HUES64 (cell line): ENCODE measurements around the gene PPM1F.
"Not testable (repeated sequence)": the region's sequence is repeated elsewhere in the genome, so short reads cannot be mapped to it uniquely, and the experiment has no call there.

Experiments
- H3K27ac ChIP-seq: 2 replicates; pipeline ENCODE4 v1.7.0; 2013; ENCODE audit warnings: low read depth, low read length, inconsistent platforms
- H3K27me3 ChIP-seq: 2 replicates; pipeline ENCODE4 v1.6.1; 2013; ENCODE audit warnings: mild to moderate bottlenecking, low read length; ENCODE audit not compliant: insufficient read depth
- H3K36me3 ChIP-seq: 2 replicates; pipeline ENCODE4 v1.6.1; 2013; ENCODE audit warnings: mild to moderate bottlenecking, low read length; ENCODE audit not compliant: insufficient read depth
- H3K4me1 ChIP-seq: 2 replicates; pipeline ENCODE4 v1.6.1; 2013; ENCODE audit warnings: mild to moderate bottlenecking, low read length, moderate library complexity; ENCODE audit not compliant: insufficient read depth
- H3K4me3 ChIP-seq: 2 replicates; pipeline ENCODE4 v1.5.1; 2013; ENCODE audit warnings: mild to moderate bottlenecking, low read length, moderate library complexity
- H3K9ac ChIP-seq: 2 replicates; pipeline ENCODE4 v1.6.1; 2013; ENCODE audit warnings: mild to moderate bottlenecking, low read depth, low read length
- H3K9me3 ChIP-seq: 2 replicates; pipeline ENCODE4 v1.6.1; 2013; ENCODE audit warnings: low read depth, low read length; ENCODE audit not compliant: insufficient read depth
- WGBS: fragments of 150-250, 120-280 bp; methylation state at CpG from one replicate; pipeline ENCODE4 v1.1.7; 2013; ENCODE audit warnings: missing lambda C conversion rate; 5-methylcytosine and 5-hydroxymethylcytosine counted together

Gene PPM1F

DNA sequence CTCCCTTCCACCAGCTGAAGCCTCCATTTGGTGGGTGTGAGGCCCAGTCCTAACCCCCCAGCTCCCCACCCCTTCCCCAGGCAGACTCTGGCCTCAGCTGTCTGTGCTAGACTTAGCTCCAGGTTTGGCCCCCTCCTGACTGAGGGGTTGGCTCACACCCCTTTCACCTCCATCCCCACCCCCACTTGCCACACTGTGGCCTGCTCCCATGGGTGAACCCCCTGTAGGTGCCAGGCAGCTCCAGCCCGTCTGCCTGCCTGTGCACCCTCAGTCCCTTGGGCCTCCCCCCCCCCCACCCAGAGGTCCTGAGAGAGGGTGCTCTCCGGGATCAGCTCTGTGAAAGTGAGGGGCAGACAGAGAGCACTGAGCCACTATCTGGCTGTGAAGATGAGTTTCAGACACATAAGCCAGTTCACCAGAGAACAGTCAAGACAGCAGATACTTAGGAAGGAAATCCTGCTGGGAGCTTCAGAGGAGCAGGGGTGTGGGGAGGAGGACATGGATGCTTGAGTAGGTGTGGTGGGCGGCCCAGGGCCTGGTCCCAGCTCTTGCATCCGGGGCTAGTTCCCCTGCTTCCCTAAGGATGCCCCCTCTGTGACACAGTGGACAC lies 36.2 kb downstream of the PPM1F start:
- Histone ChIP-seq H3K36me3 (no peaks in the 10 kb centered on the region), H3K27me3 (no peaks in the 10 kb centered on the region), H3K4me3 (no peak overlapping the region), H3K27ac (no peak overlapping the region), H3K4me1 (peaks cover 30% of the 10 kb centered on the region), H3K9ac (no peak overlapping the region), H3K9me3 (no peaks in the 10 kb centered on the region)
- WGBS: 85% methylated on average over 4 of the region's 4 CpGs

- Histone ChIP-seq H3K9me3 (no peaks in the 10 kb centered on the region), H3K27me3 (no peaks in the 10 kb centered on the region), H3K36me3 (no peaks in the 10 kb centered on the region), H3K4me3 (no peak overlapping the region), H3K27ac (no peak overlapping the region), H3K9ac (no peak overlapping the region), H3K4me1 (peaks cover 25% of the 10 kb centered on the region)
- WGBS: 91% methylated on average over 4 of the region's 4 CpGs
Observed at GRCh38 chr22:21915624-21916308, 36.9 kb downstream of the PPM1F start.

DNA sequence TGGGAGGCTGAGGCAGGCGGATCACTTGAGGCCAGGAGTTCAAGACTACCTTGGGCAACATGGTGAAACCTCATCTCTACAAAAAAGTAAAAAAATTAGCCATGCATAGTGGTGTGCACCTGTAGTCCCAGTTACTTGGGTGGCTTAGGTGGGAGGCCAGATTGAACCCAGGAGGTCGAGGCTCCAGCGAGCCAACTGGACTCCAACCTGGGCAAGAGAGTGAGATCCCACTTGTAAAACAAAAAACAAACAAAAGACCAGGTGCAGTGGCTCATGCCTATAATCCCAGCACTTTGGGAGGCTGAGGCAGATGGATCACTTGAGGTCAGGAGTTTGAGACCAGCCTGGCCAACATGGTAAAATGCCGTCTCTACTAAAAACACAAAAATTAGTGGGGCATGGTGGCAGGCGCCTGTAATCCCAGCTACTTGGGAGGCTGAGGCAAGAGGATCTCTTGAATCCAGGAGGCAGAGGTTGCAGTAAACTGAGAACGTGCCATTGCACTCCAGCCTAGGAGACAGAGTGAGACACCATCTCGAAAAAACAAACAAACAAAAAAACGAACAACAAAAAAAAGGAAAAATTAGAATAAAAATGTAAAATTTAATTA lies 38.5 kb downstream of the PPM1F start:
- H3K9me3 ChIP-seq, H3K9ac ChIP-seq, H3K4me3 ChIP-seq, H3K36me3 ChIP-seq, H3K27me3 ChIP-seq, H3K27ac ChIP-seq: not testable (repeated sequence)
- peaks cover 11% of the 10 kb centered on the region for H3K4me1 ChIP-seq
- 96% methylated on average over 6 of the region's 8 CpGs for WGBS

- H3K27ac ChIP-seq, H3K4me3 ChIP-seq, H3K4me1 ChIP-seq, H3K9me3 ChIP-seq, H3K36me3 ChIP-seq, H3K27me3 ChIP-seq, H3K9ac ChIP-seq: not testable (repeated sequence)
- WGBS: 95% methylated on average over 4 of the region's 4 CpGs
Observed at GRCh38 chr22:21910367-21910766, 42.3 kb downstream of the PPM1F start.

DNA sequence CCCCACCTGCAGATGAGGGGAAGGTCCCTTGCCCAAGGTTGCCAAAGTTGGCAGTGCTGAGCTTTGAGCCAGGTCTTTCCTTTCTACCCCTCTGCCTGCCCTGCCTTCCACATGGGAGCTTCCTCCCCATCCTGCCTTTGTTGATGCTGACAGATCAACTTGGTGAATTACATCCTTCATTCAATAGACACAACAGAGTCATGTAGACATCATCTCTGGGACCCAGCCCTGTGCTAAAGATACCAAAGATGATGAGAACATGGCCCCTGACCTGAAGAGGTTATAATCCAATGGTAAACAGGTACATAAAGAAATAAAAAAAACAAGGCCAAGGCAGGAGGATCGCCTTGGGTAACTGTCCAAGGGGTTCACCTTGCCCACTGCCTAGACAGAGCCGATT lies 42.8 kb downstream of the PPM1F start:
- Histone ChIP-seq H3K4me3 (no peak overlapping the region), H3K9ac (no peak overlapping the region), H3K27ac (no peak overlapping the region), H3K36me3 (no peaks in the 10 kb centered on the region), H3K4me1 (no peaks in the 10 kb centered on the region), H3K27me3 (no peaks in the 10 kb centered on the region), H3K9me3 (no peaks in the 10 kb centered on the region)
- 87% methylated on average over 2 of the region's 2 CpGs for WGBS

DNA sequence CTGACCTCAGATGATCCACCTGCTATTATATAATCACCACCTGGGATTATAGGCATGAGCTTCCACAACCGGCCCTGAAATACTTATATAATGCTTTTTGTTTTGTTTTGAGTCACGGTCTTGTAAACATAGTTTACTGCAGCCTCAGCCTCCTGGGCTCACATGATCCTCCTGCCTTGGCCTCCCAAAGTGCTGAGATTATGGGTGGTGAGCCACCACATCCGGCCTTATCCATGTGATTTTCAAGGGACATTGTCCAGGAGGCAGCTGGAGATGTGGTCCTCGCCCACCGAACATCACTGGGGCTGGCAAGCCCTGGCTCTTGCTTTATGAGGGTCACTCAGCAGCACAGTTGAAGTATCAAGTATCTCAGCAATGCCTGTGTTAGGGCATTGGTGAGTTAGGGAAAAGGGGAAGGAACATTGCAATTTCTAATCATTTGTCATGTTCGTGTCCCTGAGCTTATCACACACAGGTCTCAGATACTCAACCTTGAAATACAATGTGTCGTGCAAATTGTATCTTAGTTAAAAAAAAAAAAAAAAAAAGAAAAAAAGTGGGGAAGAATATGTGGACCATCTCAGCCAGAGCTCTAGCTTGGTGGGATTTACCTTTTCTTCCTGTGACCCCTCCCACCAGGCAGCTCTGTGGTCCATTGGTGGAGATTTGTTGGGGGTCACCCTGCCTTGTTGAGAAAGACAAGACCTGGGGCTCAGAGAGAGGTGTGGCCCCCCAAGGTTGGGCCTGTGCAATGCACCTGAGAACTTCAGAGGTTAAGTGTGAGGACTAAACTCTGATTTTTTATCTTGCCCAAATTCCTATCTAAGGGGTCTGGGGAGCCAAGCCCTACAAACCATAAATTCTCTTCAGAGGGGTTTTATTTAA lies 44.8 kb downstream of the PPM1F start:
- no peaks in the 10 kb centered on the region for H3K27me3 ChIP-seq
- no peak overlapping the region for H3K9ac ChIP-seq
- no peak overlapping the region for H3K27ac ChIP-seq
- no peaks in the 10 kb centered on the region for H3K4me1 ChIP-seq
- H3K4me3 ChIP-seq: no peak overlapping the region
- WGBS: 91% methylated on average over 7 of the region's 7 CpGs
- H3K9me3 ChIP-seq: no peaks in the 10 kb centered on the region
- no peaks in the 10 kb centered on the region for H3K36me3 ChIP-seq

GRCh38 chr22:21905234-21905633 lies 47.4 kb downstream of the PPM1F start:
- H3K27me3 ChIP-seq, H3K4me3 ChIP-seq, H3K36me3 ChIP-seq, H3K27ac ChIP-seq, H3K4me1 ChIP-seq, H3K9me3 ChIP-seq, H3K9ac ChIP-seq: not testable (repeated sequence)
- 95% methylated on average over 11 of the region's 11 CpGs for WGBS

GRCh38 chr22:21904250-21904789 lies 48.3 kb downstream of the PPM1F start:
- 94% methylated on average over 4 of the region's 4 CpGs for WGBS
- no peaks in the 10 kb centered on the region for H3K27me3 ChIP-seq
- no peaks in the 10 kb centered on the region for H3K36me3 ChIP-seq
- H3K27ac ChIP-seq: no peak overlapping the region
- no peak overlapping the region for H3K9ac ChIP-seq
- no peaks in the 10 kb centered on the region for H3K9me3 ChIP-seq
- H3K4me1 ChIP-seq: no peaks in the 10 kb centered on the region
- no peak overlapping the region for H3K4me3 ChIP-seq

DNA sequence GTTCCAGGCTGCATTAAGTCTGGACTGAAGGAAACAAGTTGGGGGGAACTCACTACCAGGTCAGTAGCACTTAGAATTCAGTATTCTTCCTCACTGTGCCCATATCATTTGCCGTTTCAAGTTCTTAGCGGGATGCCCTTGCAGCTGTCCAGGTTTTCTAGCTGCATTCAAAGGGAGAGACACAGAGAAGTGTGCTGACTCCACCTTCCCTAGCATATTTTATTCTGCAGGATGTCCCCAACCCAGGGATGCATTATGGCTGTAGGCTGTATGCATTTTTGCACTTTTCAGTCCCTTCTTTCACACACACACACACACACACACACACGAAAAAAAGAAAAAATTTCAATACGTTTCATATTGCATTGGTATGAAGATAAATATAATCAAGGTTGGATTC lies 49.4 kb downstream of the PPM1F start:
- Histone ChIP-seq H3K9me3 (no peaks in the 10 kb centered on the region), H3K36me3 (no peaks in the 10 kb centered on the region), H3K27me3 (no peaks in the 10 kb centered on the region), H3K9ac (no peak overlapping the region), H3K4me3 (no peak overlapping the region), H3K4me1 (no peaks in the 10 kb centered on the region), H3K27ac (no peak overlapping the region)
- 97% methylated on average over 2 of the region's 4 CpGs for WGBS

DNA sequence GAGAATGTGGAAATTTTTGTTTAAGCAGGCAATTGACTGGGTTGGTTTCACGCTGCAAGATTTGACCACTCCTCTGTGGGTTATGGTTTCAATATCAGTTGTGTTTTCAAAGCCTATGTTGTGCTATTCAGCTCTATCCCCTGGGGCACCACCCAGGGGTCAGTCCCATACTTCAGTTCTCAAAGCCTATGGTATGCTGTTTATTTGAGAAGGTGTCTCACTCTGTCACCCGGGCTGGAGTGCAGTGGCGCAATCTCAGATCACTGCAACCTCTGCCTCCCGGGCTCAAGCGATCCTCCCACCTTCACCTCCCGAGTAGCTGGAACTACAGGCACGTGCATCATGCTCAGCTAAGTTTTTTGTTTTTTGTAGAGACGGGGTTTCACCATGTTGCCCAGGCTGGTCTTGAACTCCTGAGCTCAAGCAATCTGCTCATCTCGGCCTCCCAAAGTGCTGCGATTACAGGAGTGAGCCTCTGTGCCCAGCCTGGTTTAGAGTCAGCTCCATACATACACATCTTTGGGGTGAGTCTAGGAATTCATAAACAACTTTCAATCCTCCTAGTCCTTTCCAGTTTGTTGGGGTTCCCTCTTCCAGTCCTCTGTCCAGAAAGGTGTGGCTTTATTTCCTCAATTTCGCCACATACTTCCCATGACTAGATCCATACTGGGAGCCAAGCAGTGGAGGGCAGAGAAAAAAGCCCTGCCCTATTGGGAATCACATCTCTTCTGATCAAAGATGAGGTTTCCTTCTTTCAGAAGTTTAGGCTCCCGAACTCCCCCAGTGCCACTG lies 50.2 kb downstream of the PPM1F start:
- 92% methylated on average over 12 of the region's 12 CpGs for WGBS

More for the DNA sequence above, 50.2 kb downstream of the PPM1F start:
- Histone ChIP-seq H3K27me3 (no peaks in the 10 kb centered on the region), H3K9ac (no peak overlapping the region), H3K27ac (no peak overlapping the region), H3K9me3 (no peaks in the 10 kb centered on the region), H3K4me3 (no peak overlapping the region), H3K4me1 (no peaks in the 10 kb centered on the region), H3K36me3 (no peaks in the 10 kb centered on the region)
